HCT116 (cell line): Measurements from ENCODE around the gene ZNF862. TPM values are rescaled to one million over a fixed set of nuclear protein-coding genes. Genes with fewer than 3 reads are reported as not detected.

Source experiments
- ATAC-seq: fragments of 200-7000 bp; cut with Tn5 transposase; 2 replicates; pipeline ENCODE4 v1.9.1; 2020; ENCODE audit warnings: mild to moderate bottlenecking, moderate library complexity
- BruUV-seq: library from RNA; stranded (reverse); fragments of 400-500 nt; replicated peaks from 2 replicates; lab custom pipeline; 2021; lab: Mats Ljungman, UMichigan
- CTCF ChIA-PET: fragments of 300-600 bp; sonication (Branson Sonifier 250); formaldehyde crosslinking; loops from one replicate; lab custom pipeline; 2021; ENCODE audit warnings: antibody characterized with exemption; lab: Charles Lee
- POLR2A ChIA-PET: fragments of 300-600, 350-600 bp; sonication (Branson Sonifier 250); formaldehyde crosslinking; loops from one replicate; lab custom pipeline; 2021; ENCODE audit warnings: antibody characterized with exemption; lab: Charles Lee
- RAD21 ChIA-PET, 2 experiments: fragments of 300-600 bp; sonication (Branson Sonifier 250); formaldehyde crosslinking; loops; one replicate each; lab custom pipeline; 2023; ENCODE audit warnings: low total read pairs in 2 of 2; ENCODE audit not compliant: uncharacterized antibody in 2 of 2, unreplicated experiment in 2 of 2, low non-redundant PET in 1 of 2; lab: Charles Lee
- DNase-seq: peaks from one replicate; pipeline ENCODE4 v3.0.0-alpha.2; 2010; ENCODE audit warnings: low read depth, low spot score
- H2AFZ ChIP-seq: fragments of 200-600 bp; shearing (Covaris generic), sonication (generic); 2 replicates; pipeline ENCODE4 v1.6.1; 2017; ENCODE audit warnings: low read depth, mixed run types, mixed read lengths, antibody characterized with exemption, low read length; ENCODE audit not compliant: poor library complexity, severe bottlenecking
- H3K27ac ChIP-seq: 2 replicates; pipeline ENCODE4 v1.5.1; 2012; ENCODE audit warnings: low read depth, low read length
- H3K27me3 ChIP-seq: fragments of 200-600 bp; sonication (generic); 2 replicates; pipeline ENCODE4 v1.6.1; 2016; ENCODE audit warnings: mixed run types, low read length, mixed read lengths; ENCODE audit not compliant: insufficient read depth
- H3K36me3 ChIP-seq, 2 experiments: fragments of 200-500 bp in 1 of 2; fragments of 200-600 bp in 1 of 2; sonication (Bioruptor generic) in 1 of 2; sonication (generic) in 1 of 2; 2 replicates each; pipeline versions ENCODE4 v1.5.1 to v1.6.1; 2014 to 2016; ENCODE audit warnings: low read length in 2 of 2, inconsistent platforms in 1 of 2, mixed read lengths in 1 of 2, mixed run types in 1 of 2; ENCODE audit not compliant: insufficient read depth in 2 of 2, control insufficient read depth in 1 of 2
- H3K4me1 ChIP-seq, 2 experiments: fragments of 200-600 bp in 1 of 2; sonication (generic) in 1 of 2; 2 replicates each; pipeline versions ENCODE4 v1.5.1 to v1.6.1; 2012 to 2017; ENCODE audit warnings: low read length in 2 of 2, inconsistent platforms in 1 of 2, mild to moderate bottlenecking in 1 of 2, mixed read lengths in 1 of 2, mixed run types in 1 of 2, moderate library complexity in 1 of 2; ENCODE audit not compliant: insufficient read depth in 2 of 2, control insufficient read depth in 1 of 2
- H3K4me2 ChIP-seq: fragments of 200-600 bp; sonication (generic); 2 replicates; pipeline ENCODE4 v1.6.1; 2017; ENCODE audit warnings: mixed run types, low read length, mixed read lengths
- H3K4me3 ChIP-seq, 2 experiments: fragments of 200-600 bp in 1 of 2; sonication (generic) in 1 of 2; replicated peaks in 1 of 2; 2 replicates each; pipeline ENCODE4 v1.5.1; 2011 to 2016; ENCODE audit warnings: low read length in 2 of 2, control low read depth in 1 of 2, low read depth in 1 of 2, mild to moderate bottlenecking in 1 of 2, mixed read lengths in 1 of 2, mixed run types in 1 of 2
- H3K79me2 ChIP-seq: fragments of 200-600 bp; sonication (generic); 2 replicates; pipeline ENCODE4 v1.6.1; 2017; ENCODE audit warnings: mild to moderate bottlenecking, mixed run types, low read length, moderate library complexity, mixed read lengths; ENCODE audit not compliant: insufficient read depth
- H3K9ac ChIP-seq: fragments of 200-600 bp; sonication (generic); 2 replicates; pipeline ENCODE4 v1.6.1; 2016; ENCODE audit warnings: low read length, mixed read lengths
- H3K9me2 ChIP-seq: fragments of 200-600 bp; sonication (generic), shearing (Covaris generic); 2 replicates; pipeline ENCODE4 v1.6.1; 2017; ENCODE audit warnings: mixed run types, mild to moderate bottlenecking, moderate library complexity; ENCODE audit not compliant: insufficient read depth
- H3K9me3 ChIP-seq, 2 experiments: fragments of 200-500 bp in 1 of 2; fragments of 200-600 bp in 1 of 2; sonication (Bioruptor generic) in 1 of 2; sonication (generic) in 1 of 2; 2 replicates each; pipeline ENCODE4 v1.6.1; 2014 to 2017; ENCODE audit warnings: low read length in 2 of 2, mixed read lengths in 2 of 2, inconsistent platforms in 1 of 2, low read depth in 1 of 2, mild to moderate bottlenecking in 1 of 2, mixed run types in 1 of 2, moderate library complexity in 1 of 2; ENCODE audit not compliant: control insufficient read depth in 1 of 2, insufficient read depth in 1 of 2
- H4K20me1 ChIP-seq: fragments of 200-600 bp; sonication (generic), shearing (Covaris generic); 2 replicates; pipeline ENCODE4 v1.6.1; 2017; ENCODE audit warnings: mixed run types, mild to moderate bottlenecking, moderate library complexity; ENCODE audit not compliant: insufficient read depth
- ATF3 ChIP-seq: IDR thresholded peaks from 2 replicates; pipeline ENCODE4 v1.6.1; 2012
- CEBPB ChIP-seq: IDR thresholded peaks from 2 replicates; pipeline ENCODE4 v1.6.1; 2012; ENCODE audit warnings: low read depth
- ELF1 ChIP-seq: IDR thresholded peaks from 2 replicates; pipeline ENCODE4 v1.6.1; 2012; ENCODE audit warnings: low read depth, borderline replicate concordance
- EZH2 ChIP-seq: fragments of 200-600 bp; sonication (generic); IDR thresholded peaks from 2 replicates; pipeline ENCODE4 v1.6.1; 2017; ENCODE audit warnings: antibody characterized with exemption, mixed run types
- EZH2phosphoT487 ChIP-seq: fragments of 200-600 bp; IDR thresholded peaks from 2 replicates; pipeline ENCODE4 v1.6.1; 2018; ENCODE audit warnings: antibody characterized with exemption, borderline replicate concordance
- JUND ChIP-seq: IDR thresholded peaks from 2 replicates; pipeline ENCODE4 v1.6.1; 2012
- MAX ChIP-seq: IDR thresholded peaks from 2 replicates; pipeline ENCODE4 v1.6.1; 2012
- POLR2AphosphoS5 ChIP-seq: IDR thresholded peaks from 2 replicates; pipeline ENCODE4 v1.6.1; 2011; ENCODE audit warnings: mild to moderate bottlenecking, low read depth, low read length, moderate library complexity
- SP1 ChIP-seq: IDR thresholded peaks from 2 replicates; pipeline ENCODE4 v1.6.1; 2012; ENCODE audit warnings: low read depth
- SRF ChIP-seq: IDR thresholded peaks from 2 replicates; pipeline ENCODE4 v1.6.1; 2012; ENCODE audit warnings: low read depth
- TCF7L2 ChIP-seq: IDR thresholded peaks from 2 replicates; pipeline ENCODE4 v1.7.0; 2011; ENCODE audit warnings: borderline replicate concordance, inconsistent platforms; ENCODE audit not compliant: insufficient read depth, insufficient read length; ENCODE audit errors: extremely low read depth
- YY1 ChIP-seq: IDR thresholded peaks from 2 replicates; pipeline ENCODE4 v1.6.1; 2011; ENCODE audit warnings: low read length, low read depth, moderate library complexity, mild to moderate bottlenecking; ENCODE audit not compliant: insufficient replicate concordance; ENCODE audit errors: extremely low read depth
- ZFX ChIP-seq: fragments of 450-650 bp; IDR thresholded peaks from 2 replicates; pipeline ENCODE4 v1.6.1; 2017
- intact Hi-C: fragments of 100-400 bp; cut with micrococcal nuclease; formaldehyde crosslinking; loops from 2 replicates; pipeline ENCODE4 v1.10.0; 2022
- total RNA-seq: library from RNA; stranded (reverse); gene quantifications from one replicate; pipeline ENCODE4 v1.2.1, GENCODE V29; 2021; ENCODE audit not compliant: unreplicated experiment
- TF ChIP-seq, protein P1 (sequence below): IDR thresholded peaks from 2 replicates; pipeline ENCODE4 v1.6.1; 2011; ENCODE audit warnings: mild to moderate bottlenecking, low read length, moderate library complexity; ENCODE audit not compliant: insufficient replicate concordance; ENCODE audit errors: extremely low read depth
- TF ChIP-seq, protein P2 (sequence below): IDR thresholded peaks from 2 replicates; pipeline ENCODE4 v1.6.1; 2012; ENCODE audit warnings: low read depth

The ZNF862 gene
- total RNA-seq, 1 experiment from 2014 or later: 8.5 TPM

GRCh38 chr7:149870701-149871483 is 32.7 kb downstream of the ZNF862 start:
- POLR2A ChIA-PET: interaction anchor here (1.2 kb wide), 1 partner anchor 33 kb away, joined by 3 read pairs; the partner anchor contains the start of gene ZNF862
- RAD21 ChIA-PET: no interaction called here
- Histone ChIP-seq H3K9me2 (no peaks in the 10 kb centered on the region), H3K27ac (no peak overlapping the region), H3K79me2 (no peaks in the 10 kb centered on the region), H3K36me3 (no peaks in the 10 kb centered on the region), H4K20me1 (no peaks in the 10 kb centered on the region), H3K27me3 (no peaks in the 10 kb centered on the region), H3K4me2 (no peak overlapping the region), H3K9ac (no peak overlapping the region), H3K4me3 (no peak overlapping the region), H3K9me3 (no peaks in the 10 kb centered on the region), H3K4me1 (peaks cover 9 to 25% of the 10 kb centered on the region in 2 experiments; a peak in 3 of 4 replicates), H2AFZ (no peak overlapping the region)
- ATAC-seq: no peak
- intact Hi-C loops: no loop called here
- DNase-seq: no peak
- CTCF ChIA-PET: no interaction called here
- BruUV-seq: no TSS peak
- TF ChIP-seq TCF7L2 (no peak), SRF (no peak), CEBPB (no peak), EZH2 (no peak), EZH2phosphoT487 (no peak), ATF3 (no peak), MAX (no peak), ZFX (no peak), POLR2AphosphoS5 (no peak), SP1 (no peak), ELF1 (no peak), YY1 (no peak), JUND (no peak)
- TF ChIP-seq, protein P1, sequence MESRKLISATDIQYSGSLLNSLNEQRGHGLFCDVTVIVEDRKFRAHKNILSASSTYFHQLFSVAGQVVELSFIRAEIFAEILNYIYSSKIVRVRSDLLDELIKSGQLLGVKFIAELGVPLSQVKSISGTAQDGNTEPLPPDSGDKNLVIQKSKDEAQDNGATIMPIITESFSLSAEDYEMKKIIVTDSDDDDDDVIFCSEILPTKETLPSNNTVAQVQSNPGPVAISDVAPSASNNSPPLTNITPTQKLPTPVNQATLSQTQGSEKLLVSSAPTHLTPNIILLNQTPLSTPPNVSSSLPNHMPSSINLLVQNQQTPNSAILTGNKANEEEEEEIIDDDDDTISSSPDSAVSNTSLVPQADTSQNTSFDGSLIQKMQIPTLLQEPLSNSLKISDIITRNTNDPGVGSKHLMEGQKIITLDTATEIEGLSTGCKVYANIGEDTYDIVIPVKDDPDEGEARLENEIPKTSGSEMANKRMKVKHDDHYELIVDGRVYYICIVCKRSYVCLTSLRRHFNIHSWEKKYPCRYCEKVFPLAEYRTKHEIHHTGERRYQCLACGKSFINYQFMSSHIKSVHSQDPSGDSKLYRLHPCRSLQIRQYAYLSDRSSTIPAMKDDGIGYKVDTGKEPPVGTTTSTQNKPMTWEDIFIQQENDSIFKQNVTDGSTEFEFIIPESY: no peak
- TF ChIP-seq, protein P2, sequence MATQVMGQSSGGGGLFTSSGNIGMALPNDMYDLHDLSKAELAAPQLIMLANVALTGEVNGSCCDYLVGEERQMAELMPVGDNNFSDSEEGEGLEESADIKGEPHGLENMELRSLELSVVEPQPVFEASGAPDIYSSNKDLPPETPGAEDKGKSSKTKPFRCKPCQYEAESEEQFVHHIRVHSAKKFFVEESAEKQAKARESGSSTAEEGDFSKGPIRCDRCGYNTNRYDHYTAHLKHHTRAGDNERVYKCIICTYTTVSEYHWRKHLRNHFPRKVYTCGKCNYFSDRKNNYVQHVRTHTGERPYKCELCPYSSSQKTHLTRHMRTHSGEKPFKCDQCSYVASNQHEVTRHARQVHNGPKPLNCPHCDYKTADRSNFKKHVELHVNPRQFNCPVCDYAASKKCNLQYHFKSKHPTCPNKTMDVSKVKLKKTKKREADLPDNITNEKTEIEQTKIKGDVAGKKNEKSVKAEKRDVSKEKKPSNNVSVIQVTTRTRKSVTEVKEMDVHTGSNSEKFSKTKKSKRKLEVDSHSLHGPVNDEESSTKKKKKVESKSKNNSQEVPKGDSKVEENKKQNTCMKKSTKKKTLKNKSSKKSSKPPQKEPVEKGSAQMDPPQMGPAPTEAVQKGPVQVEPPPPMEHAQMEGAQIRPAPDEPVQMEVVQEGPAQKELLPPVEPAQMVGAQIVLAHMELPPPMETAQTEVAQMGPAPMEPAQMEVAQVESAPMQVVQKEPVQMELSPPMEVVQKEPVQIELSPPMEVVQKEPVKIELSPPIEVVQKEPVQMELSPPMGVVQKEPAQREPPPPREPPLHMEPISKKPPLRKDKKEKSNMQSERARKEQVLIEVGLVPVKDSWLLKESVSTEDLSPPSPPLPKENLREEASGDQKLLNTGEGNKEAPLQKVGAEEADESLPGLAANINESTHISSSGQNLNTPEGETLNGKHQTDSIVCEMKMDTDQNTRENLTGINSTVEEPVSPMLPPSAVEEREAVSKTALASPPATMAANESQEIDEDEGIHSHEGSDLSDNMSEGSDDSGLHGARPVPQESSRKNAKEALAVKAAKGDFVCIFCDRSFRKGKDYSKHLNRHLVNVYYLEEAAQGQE: no peak
- TF ChIP-seq, all 23 proteins: peak for 0
